Measurements from ENCODE around the gene RAB31. TPM values are rescaled to one million over a fixed set of nuclear protein-coding genes. Genes with fewer than 3 reads are reported as not detected.
A peak's percentile ranks its signal among the peaks of the same experiment; 100 is the strongest.

Gene RAB31
- total and polyA plus RNA-seq, 2 of the 13 experiments (the other 11 are each of a cell fraction or from before 2014, with no cell fraction given): 1.1 to 1.7 TPM

DNA sequence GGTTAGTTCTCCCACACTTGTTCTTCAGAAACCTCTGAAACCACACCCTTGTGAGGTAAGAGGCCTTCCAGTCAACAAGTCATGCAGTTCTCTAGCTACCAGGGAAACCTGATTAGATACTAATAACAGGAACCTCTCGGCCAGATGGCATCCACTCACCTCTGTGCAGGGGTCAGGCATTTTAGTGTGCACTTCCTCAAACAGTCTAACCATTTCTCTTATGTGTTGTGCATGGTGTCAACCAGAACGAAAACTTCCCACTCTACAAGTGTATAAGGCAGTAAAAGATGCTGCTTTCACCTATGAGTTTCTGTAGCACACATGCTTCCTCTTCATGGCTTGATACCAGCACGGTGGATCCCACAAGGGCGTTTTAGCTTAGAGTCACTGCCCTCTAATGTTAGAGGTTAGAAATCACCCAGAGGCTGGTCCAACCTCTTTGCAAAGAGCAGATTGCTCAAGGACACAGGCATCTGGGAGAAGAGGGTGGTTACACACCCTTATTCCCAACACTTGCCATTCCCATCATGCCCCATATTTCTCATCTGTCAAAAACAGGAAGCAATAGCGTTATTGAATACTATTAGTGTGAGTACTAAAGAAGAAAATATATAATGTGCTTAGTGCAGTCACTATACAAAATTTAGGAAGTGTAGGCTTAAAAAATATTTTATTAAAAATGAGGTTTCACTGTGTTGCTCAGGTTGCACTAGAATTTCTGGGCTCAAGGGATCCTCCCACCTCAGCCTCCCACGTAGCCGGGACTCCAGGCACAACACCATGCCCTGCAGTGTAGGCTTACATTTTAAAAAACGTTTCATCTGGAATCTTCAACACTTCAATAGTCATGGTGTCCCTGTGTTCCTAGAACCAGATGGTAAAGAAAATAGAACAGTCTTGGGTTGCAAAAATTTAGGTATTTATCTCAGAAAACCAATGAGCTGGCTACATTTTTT is 34.5 kb upstream of the RAB31 start (continued):
- TF ChIP-seq, protein P1, sequence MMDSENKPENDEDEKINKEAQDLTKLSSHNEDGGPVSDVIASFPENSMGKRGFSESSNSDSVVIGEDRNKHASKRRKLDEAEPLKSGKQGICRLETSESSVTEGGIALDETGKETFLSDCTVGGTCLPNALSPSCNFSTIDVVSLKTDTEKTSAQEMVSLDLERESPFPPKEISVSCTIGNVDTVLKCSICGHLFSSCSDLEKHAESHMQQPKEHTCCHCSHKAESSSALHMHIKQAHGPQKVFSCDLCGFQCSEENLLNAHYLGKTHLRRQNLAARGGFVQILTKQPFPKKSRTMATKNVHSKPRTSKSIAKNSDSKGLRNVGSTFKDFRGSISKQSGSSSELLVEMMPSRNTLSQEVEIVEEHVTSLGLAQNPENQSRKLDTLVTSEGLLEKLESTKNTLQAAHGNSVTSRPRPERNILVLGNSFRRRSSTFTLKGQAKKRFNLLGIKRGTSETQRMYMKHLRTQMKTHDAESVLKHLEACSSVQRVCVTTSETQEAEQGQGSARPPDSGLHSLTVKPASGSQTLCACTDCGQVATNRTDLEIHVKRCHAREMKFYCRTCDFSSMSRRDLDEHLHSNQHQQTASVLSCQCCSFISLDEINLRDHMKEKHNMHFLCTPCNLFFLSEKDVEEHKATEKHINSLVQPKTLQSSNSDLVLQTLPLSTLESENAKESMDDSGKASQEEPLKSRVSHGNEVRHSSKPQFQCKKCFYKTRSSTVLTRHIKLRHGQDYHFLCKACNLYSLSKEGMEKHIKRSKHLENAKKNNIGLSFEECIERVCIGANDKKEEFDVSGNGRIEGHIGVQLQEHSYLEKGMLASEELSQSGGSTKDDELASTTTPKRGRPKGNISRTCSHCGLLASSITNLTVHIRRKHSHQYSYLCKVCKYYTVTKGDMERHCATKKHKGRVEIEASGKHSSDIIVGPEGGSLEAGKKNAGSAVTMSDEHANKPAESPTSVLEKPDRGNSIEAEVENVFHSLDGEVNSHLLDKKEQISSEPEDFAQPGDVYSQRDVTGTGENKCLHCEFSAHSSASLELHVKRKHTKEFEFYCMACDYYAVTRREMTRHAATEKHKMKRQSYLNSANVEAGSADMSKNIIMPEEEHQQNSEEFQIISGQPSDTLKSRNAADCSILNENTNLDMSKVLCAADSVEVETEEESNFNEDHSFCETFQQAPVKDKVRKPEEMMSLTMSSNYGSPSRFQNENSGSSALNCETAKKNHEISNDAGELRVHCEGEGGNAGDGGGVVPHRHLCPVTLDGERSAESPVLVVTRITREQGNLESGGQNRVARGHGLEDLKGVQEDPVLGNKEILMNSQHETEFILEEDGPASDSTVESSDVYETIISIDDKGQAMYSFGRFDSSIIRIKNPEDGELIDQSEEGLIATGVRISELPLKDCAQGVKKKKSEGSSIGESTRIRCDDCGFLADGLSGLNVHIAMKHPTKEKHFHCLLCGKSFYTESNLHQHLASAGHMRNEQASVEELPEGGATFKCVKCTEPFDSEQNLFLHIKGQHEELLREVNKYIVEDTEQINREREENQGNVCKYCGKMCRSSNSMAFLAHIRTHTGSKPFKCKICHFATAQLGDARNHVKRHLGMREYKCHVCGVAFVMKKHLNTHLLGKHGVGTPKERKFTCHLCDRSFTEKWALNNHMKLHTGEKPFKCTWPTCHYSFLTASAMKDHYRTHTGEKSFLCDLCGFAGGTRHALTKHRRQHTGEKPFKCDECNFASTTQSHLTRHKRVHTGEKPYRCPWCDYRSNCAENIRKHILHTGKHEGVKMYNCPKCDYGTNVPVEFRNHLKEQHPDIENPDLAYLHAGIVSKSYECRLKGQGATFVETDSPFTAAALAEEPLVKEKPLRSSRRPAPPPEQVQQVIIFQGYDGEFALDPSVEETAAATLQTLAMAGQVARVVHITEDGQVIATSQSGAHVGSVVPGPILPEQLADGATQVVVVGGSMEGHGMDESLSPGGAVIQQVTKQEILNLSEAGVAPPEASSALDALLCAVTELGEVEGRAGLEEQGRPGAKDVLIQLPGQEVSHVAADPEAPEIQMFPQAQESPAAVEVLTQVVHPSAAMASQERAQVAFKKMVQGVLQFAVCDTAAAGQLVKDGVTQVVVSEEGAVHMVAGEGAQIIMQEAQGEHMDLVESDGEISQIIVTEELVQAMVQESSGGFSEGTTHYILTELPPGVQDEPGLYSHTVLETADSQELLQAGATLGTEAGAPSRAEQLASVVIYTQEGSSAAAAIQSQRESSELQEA (CRISPR knock-in tag; IDR thresholded peaks at IDR 0.05; ENCODE audit: not compliant biosample characterization): no peak
- TF ChIP-seq ZKSCAN8 (CRISPR knock-in tag; IDR thresholded peaks at IDR 0.05; ENCODE audit: borderline replicate concordance) (no peak), ZNF777 (CRISPR knock-in tag; IDR thresholded peaks at IDR 0.05) (no peak), ZNF335 (CRISPR knock-in tag; IDR thresholded peaks at IDR 0.05) (no peak), SAP130 (CRISPR knock-in tag; IDR thresholded peaks at IDR 0.05; ENCODE audit: low read depth) (peak; percentile 41), ZNF24 (IDR thresholded peaks at IDR 0.05) (no peak), RFXAP (CRISPR knock-in tag; IDR thresholded peaks at IDR 0.05; ENCODE audit: borderline replicate concordance) (0 out of 2 replicates have a peak, but pooled peaks have one; percentile 16), ZNF891 (CRISPR knock-in tag; IDR thresholded peaks at IDR 0.05) (no peak), CTCF (CRISPR knock-in tag; IDR thresholded peaks at IDR 0.05) (peak; percentile 72), SIN3B (IDR thresholded peaks at IDR 0.05; ENCODE audit: low read length) (no peak), TCF7L2 (IDR thresholded peaks at IDR 0.05; ENCODE audit: low read depth, low read length) (no peak), POLR2G (IDR thresholded peaks at IDR 0.05; ENCODE audit: low read depth, low read length) (no peak), ZNF747 (CRISPR knock-in tag; IDR thresholded peaks at IDR 0.05; ENCODE audit: borderline replicate concordance) (peak; percentile 54; the same call in 1 of the 2 replicates), ZNF207 (IDR thresholded peaks at IDR 0.05; ENCODE audit: borderline replicate concordance) (no peak), NCOA1 (CRISPR knock-in tag; IDR thresholded peaks at IDR 0.05) (no peak), ZNF546 (CRISPR knock-in tag; conservative IDR thresholded peaks at IDR 0.05) (no peak), REL (CRISPR knock-in tag; conservative IDR thresholded peaks at IDR 0.05) (no peak), ZNF564 (CRISPR knock-in tag; IDR thresholded peaks at IDR 0.05) (no peak), STAG1 (CRISPR knock-in tag; IDR thresholded peaks at IDR 0.05) (peak; percentile 67), REPIN1 (CRISPR knock-in tag; IDR thresholded peaks at IDR 0.05; ENCODE audit: borderline replicate concordance, low read depth) (no peak)
